Lung (tissue), 12 donors: ENCODE measurements around the gene CELF2. TPM values are rescaled to one million over a fixed set of nuclear protein-coding genes. Genes with fewer than 3 reads are reported as not detected.

Source experiments
- ATAC-seq: fragments of 200-7000 bp; cut with Tn5 transposase; one replicate; pipeline ENCODE4 v1.9.1; 2020; ENCODE audit warnings: moderate number of reproducible peaks; ENCODE audit not compliant: insufficient read depth, low FRiP score
- DNase-seq, 3 donors: peaks; one replicate each; pipeline ENCODE4 v3.0.0-alpha.2; 2013 to 2017
- H3K27ac ChIP-seq, 2 donors: one replicate each; pipeline ENCODE4 v1.5.1; 2013; ENCODE audit warnings: mild to moderate bottlenecking in 2 of 2, moderate library complexity in 2 of 2, control low read depth in 1 of 2, inconsistent platforms in 1 of 2, low read depth in 1 of 2, low read length in 1 of 2
- H3K27me3 ChIP-seq, 3 donors: one replicate each; pipeline ENCODE4 v1.5.1; 2013; ENCODE audit warnings: low read length in 2 of 3; ENCODE audit not compliant: control insufficient read depth in 3 of 3, insufficient read depth in 3 of 3
- H3K36me3 ChIP-seq, 4 donors: one replicate each; pipeline ENCODE4 v1.5.1; 2013; ENCODE audit warnings: low read length in 4 of 4, mild to moderate bottlenecking in 1 of 4, moderate library complexity in 1 of 4; ENCODE audit not compliant: control insufficient read depth in 4 of 4, insufficient read depth in 4 of 4
- H3K4me1 ChIP-seq, 5 donors: one replicate each; pipeline ENCODE4 v1.5.1; 2013; ENCODE audit warnings: low read length in 5 of 5, mild to moderate bottlenecking in 2 of 5, moderate library complexity in 1 of 5; ENCODE audit not compliant: control insufficient read depth in 5 of 5, insufficient read depth in 5 of 5
- H3K4me3 ChIP-seq: one replicate; pipeline ENCODE4 v1.5.1; 2013; ENCODE audit warnings: mild to moderate bottlenecking, control low read depth, moderate library complexity
- H3K9ac ChIP-seq, 2 donors: one replicate each; pipeline ENCODE4 v1.5.1; 2013; ENCODE audit warnings: low read length in 2 of 2, control low read depth in 1 of 2; ENCODE audit not compliant: insufficient read depth in 1 of 2
- H3K9me3 ChIP-seq, 4 donors: one replicate each; pipeline ENCODE4 v1.5.1; 2013; ENCODE audit warnings: low read length in 3 of 4, mild to moderate bottlenecking in 1 of 4, moderate library complexity in 1 of 4; ENCODE audit not compliant: control insufficient read depth in 4 of 4, insufficient read depth in 3 of 4
- WGBS, 2 donors: extraction: QIAGEN DNeasy Blood & Tissue Kit; methylation state at CpG; one replicate each; pipeline ENCODE4 v1.1.7; 2013; 5-methylcytosine and 5-hydroxymethylcytosine counted together
- polyA plus RNA-seq, 2 donors: library from polyadenylated mRNA; stranded (reverse); fragments of 200-250 nt; gene quantifications; one replicate each; pipeline ENCODE4 v1.2.1, GENCODE V29; 2013
- total RNA-seq, 2 donors: library from RNA; depleted of rRNA in 1 of 2; stranded (reverse); fragments of >200 nt in 1 of 2; gene quantifications; one replicate each; pipeline ENCODE4 v1.2.1, GENCODE V29; 2014 to 2021
- TF ChIP-seq, protein P1 (sequence below): IDR thresholded peaks from 2 replicates; pipeline ENCODE4 v1.5.1; 2012; ENCODE audit warnings: mild to moderate bottlenecking; ENCODE audit errors: control extremely low read depth, extremely low read depth
- donor health status: control.
- donor health status: control.
- donor health status: Bipolar disorder and iron deficiency.
- donor health status: healthy.
- donor health status: DM: yes; HTN: yes; CAD: no.

CELF2 gene
- total and polyA plus RNA-seq, 4 donors: 13.6 to 115 (median 63.7) TPM

DNA sequence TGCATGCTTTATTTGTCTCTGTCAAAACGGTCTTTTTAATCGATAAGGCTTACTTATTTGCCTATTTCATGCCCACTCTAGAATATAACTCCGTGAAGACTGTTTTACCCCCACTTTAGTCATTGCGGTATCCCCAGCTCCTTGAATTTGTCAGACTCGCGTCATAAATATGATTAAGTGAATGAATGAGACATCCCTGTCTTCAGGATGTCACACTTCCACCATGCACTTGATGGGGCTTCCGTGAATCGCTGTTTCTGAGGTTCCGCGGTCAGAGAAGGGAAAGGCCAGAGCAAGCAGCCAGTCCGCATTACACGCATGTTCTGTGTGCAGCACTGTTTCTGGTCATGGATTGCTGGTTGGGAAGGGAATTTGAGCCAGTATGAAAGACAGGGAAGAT, 138.8 kb downstream of the CELF2 start:
- Histone ChIP-seq H3K36me3 (no peaks in the 10 kb centered on the region), H3K27ac (no peak overlapping the region), H3K9ac (no peak overlapping the region), H3K4me3 (no peak overlapping the region), H3K4me1 (peaks cover 0 to 26% (median 11%) of the 10 kb centered on the region in 5 donors), H3K27me3 (no peaks in the 10 kb centered on the region), H3K9me3 (peaks cover 0 to under 1% (median 0%) of the 10 kb centered on the region in 4 donors)
- ATAC-seq (no peak), DNase-seq (no peak)
- TF ChIP-seq, protein P1, sequence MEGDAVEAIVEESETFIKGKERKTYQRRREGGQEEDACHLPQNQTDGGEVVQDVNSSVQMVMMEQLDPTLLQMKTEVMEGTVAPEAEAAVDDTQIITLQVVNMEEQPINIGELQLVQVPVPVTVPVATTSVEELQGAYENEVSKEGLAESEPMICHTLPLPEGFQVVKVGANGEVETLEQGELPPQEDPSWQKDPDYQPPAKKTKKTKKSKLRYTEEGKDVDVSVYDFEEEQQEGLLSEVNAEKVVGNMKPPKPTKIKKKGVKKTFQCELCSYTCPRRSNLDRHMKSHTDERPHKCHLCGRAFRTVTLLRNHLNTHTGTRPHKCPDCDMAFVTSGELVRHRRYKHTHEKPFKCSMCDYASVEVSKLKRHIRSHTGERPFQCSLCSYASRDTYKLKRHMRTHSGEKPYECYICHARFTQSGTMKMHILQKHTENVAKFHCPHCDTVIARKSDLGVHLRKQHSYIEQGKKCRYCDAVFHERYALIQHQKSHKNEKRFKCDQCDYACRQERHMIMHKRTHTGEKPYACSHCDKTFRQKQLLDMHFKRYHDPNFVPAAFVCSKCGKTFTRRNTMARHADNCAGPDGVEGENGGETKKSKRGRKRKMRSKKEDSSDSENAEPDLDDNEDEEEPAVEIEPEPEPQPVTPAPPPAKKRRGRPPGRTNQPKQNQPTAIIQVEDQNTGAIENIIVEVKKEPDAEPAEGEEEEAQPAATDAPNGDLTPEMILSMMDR: no peak
- WGBS, 2 donors: 96 to 97% methylated on average over 12 of the region's 12 CpGs

DNA sequence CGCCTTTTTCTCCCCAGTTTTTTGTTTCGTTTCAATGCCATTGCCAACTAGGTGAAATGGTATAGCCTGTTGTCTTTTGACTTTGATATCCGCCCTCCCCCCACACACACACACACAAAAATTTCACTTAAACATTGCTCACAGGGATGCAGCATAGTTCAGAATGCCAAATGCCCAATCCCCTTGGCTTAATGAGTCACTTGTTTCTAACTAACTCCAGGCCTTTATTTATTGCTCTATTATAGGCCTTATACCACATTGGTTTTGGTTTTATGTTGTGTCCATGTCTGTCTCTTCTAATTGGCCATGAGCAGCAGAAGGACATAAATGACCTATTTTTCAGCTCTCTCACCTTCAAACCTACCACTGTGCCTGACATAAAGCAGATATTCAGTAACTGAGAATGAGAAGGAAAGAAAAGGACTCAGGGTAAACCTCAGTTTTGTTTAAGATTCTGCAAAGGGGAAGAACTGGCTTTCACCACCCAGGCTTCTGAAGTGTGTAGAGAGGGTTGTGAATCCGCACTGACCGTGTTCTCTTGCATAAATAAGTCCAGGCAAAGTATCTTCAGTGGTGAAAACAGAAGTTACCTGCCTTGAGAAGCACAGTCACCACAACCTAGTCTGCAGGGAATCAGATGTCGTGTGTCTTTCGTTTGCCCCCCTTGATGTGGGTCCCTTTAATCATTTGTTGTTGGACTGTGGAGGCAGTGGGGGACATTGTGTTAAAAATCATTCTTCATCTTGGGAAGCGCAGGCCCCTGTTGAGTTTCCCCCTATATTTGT, 139.8 kb downstream of the CELF2 start:
- Histone ChIP-seq H3K4me3 (no peak overlapping the region), H3K27ac (no peak overlapping the region), H3K4me1 (peaks cover 0 to 26% (median 13%) of the 10 kb centered on the region in 5 donors), H3K9me3 (peaks cover 0 to 3% (median 1%) of the 10 kb centered on the region in 4 donors), H3K36me3 (no peaks in the 10 kb centered on the region), H3K9ac (no peak overlapping the region), H3K27me3 (no peaks in the 10 kb centered on the region)
- DNase-seq (no peak), ATAC-seq (no peak)
- TF ChIP-seq, protein P1: no peak
- WGBS, 2 donors: 80 to 91% methylated on average over 8 of the region's 8 CpGs

DNA sequence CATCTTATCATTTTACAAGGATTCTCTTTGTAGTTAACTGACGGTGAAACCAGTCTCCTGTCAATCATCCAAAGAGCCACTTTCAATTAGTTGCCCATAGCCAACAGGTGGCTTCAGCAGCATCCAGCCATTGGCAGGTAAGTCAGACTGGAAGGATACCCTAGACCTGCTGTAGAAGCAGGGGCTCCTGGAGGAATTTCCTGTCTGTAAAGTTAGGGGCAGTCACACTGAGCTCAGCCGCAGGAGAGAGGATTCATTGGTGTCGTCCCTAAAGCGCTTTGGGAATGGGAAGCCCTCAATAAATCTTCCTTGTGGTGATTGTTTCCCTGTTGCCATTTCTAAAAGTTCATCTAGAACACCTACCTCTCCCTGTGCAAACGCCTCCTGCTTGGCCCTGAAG, 140.4 kb downstream of the CELF2 start:
- TF ChIP-seq, protein P1: no peak
- WGBS, 2 donors: 96 to 97% methylated on average over 5 of the region's 5 CpGs
- Histone ChIP-seq H3K4me3 (no peak overlapping the region), H3K9ac (no peak overlapping the region), H3K9me3 (peaks cover 0 to 3% (median 1%) of the 10 kb centered on the region in 4 donors), H3K27ac (no peak overlapping the region), H3K4me1 (peaks cover 0 to 30% (median 14%) of the 10 kb centered on the region in 5 donors), H3K27me3 (no peaks in the 10 kb centered on the region), H3K36me3 (no peaks in the 10 kb centered on the region)
- DNase-seq: no peak
- no peak for ATAC-seq
